Neural cell (in vitro differentiated cells): ENCODE data around the gene SMTNL1.

Source experiments
- CTCF ChIP-seq: fragments of 450-650 bp; IDR thresholded peaks from 2 replicates; pipeline ENCODE4 v1.5.1; 2014; ENCODE audit warnings: antibody characterized with exemption, mild to moderate bottlenecking, moderate library complexity; ENCODE audit not compliant: poor library complexity, severe bottlenecking
- EP300 ChIP-seq: fragments of 450-650 bp; conservative IDR thresholded peaks from 2 replicates; pipeline ENCODE4 v1.6.1; 2014; ENCODE audit warnings: antibody characterized with exemption, mild to moderate bottlenecking, moderate library complexity; ENCODE audit not compliant: poor library complexity, severe bottlenecking
- POLR2AphosphoS5 ChIP-seq: IDR thresholded peaks from 2 replicates; pipeline ENCODE4 v1.6.1; 2012

GRCh38 chr11:57491371-57492061 lies 45.9 kb upstream of the SMTNL1 start:
- no peak for TF ChIP-seq EP300
- no peak for TF ChIP-seq CTCF
- no peak for TF ChIP-seq POLR2AphosphoS5
